CMK (cell line): Measurements from ENCODE around the gene SP5.
"Not testable (repeated sequence)": the region's sequence is repeated elsewhere in the genome, so short reads cannot be mapped to it uniquely, and the experiment has no call there.

Experiments used
- DNase-seq: peaks from one replicate; pipeline ENCODE4 v3.0.0-alpha.2; 2010; ENCODE audit warnings: low read depth

Gene SP5

DNA sequence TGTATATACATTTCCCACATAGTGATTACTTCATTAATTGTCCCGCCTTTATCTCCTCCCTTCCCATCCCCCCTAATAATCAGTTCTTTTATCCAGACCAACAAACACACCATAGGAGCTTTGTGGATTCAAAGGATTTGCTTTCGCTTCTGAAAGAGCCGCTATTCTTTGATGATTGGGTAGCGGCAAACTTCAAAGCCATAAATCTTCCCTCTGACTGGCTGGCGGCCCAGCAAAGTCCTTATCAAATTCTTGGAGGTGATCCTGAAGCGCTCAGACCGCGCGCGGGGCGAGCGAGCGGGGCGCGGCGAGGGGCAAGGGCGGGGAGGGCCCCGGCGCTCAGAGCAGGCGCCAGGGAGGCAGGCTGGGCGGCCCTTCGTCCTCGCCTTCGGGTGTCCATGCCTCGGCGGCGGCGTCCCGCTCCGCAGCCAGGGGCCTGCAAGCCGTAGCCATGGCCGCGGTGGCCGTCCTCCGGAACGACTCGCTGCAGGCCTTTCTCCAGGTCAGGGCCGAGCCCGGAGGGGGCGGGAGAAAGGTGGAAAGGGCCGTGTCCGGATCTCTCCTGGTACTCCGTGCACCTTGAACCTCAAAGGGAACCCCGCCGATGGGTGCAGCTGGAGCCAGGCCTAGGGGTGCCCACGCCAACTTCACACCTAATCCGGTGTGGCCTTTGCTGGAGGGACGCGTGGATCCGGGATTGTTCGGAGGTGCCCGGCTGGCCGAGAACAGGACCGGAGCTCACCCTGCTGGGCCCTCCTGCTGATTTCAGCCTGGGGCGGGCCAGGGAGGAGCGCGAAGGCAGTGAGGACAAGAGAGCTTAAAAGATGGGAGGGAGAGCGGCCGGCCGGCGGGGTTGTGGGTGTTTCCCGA, at the start of gene SP5:
Gene SP5 (plus strand): TSS at position 276 of the 870 bp plus-strand sequence. CDS start 176 bp downstream, at position 452.
- no peak for DNase-seq

DNA sequence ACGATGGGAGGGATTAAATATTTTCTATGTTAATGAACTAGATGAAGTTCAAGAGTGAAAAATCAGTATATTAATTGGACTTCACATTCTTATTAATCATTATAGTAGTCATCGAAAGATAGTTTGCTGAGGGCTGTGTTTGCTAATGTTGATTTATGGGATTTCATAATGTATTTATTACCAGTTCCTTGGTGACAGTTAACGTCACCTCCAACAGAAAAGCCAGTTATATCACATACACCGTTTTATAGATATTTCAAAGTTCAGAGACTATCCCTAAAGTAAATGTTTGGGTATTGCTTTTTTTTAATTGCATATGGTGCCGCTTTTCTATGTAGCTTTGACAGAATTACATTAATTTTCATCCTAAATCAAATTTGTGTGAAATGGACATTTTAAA, 49.4 kb upstream of the SP5 start:
- DNase-seq: no peak

DNA sequence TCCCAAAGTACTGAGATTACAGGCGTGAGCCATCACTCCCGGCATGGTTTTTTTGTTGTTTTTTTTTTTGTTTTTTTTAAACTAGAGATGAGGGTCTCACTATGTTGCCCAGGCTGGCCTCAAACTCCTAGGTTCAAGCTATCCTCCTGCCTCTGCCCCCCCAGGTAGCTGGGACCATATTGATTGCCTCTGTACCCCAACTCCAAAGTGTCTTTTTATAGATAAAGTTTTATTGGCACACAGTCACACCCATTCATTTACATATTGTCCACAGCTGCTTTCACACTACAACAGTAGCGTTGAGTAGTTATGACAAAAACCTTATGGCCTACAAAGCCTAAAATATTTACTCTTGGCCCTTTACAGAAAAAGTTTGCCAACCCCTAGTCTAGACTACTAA, 45.2 kb upstream of the SP5 start:
- no peak for DNase-seq

DNA sequence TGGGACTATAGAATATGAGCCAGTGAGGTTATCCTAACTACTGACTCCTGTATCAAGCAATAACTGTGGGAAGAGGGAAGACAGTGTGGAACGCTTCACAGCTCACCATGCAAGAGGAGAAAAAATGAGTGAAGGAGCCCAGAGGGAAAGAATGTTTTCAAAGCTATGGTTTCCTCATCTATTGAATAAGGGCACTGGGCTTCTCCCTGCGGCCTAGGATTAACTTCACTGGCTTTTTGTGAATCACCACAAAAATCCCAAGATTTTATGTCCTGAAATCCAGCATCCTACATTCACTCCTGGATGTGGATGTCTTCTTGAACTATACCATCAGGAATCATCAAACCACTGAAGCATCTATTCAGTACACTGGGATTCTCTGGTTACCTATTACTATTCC, 44.5 kb upstream of the SP5 start:
- DNase-seq: no peak

DNA sequence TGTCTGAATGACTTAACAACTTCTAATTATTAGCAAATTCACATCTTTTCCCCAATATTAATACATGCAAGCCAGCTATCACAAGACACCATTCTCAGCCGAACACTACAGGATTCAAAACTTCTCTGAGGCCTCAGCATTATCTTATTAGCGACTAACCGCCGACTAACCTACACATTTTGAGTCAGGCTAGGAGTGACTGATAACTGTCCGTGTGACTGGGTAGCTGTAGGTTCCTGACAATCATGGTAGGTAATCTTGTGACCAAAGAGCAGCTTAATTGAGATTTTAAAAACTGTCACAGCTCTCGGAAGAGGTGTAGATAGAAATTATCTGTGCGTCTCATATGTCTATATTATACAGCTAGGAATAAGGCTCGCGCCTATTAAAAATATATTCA, 44.1 kb upstream of the SP5 start:
- no peak for DNase-seq

DNA sequence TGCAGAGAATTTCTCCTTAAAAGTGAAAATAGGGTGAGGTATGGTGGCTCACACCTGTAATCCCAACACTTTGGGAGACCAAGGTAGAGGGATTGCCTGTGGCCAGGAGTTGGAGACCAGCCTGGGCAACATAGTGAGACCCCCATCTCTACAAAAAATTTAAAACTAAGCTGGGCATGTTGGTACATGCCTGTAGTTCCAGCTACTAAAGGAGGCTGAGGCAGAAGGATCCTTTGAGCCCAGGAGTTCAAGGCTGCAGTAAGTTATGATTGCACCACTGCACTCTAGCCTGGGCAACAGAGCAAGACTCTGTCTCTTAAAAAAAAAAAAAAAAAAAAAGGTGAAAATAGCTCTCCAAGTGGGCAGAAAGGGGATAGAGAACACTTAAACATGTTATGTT, 40.9 kb upstream of the SP5 start:
- not testable (repeated sequence) for DNase-seq

DNA sequence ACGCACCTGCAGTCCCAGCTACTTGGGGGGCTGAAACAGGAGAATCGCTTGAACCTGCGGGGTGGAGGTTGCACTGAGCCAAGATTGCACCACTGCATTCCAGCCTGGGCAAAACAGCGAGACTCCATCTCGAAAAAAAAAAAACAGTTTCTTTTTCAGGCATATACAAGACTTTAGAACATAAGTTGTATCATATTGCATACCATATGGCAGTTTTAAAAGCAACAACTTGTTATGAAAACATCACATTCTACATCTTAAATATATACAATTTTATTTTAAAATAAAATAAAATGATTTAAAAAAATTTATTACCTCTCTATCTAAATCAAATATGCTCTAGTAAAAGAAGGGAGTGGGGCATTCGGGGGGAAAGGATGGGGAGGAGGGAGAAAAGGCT, 39.4 kb upstream of the SP5 start:
- no peak for DNase-seq

DNA sequence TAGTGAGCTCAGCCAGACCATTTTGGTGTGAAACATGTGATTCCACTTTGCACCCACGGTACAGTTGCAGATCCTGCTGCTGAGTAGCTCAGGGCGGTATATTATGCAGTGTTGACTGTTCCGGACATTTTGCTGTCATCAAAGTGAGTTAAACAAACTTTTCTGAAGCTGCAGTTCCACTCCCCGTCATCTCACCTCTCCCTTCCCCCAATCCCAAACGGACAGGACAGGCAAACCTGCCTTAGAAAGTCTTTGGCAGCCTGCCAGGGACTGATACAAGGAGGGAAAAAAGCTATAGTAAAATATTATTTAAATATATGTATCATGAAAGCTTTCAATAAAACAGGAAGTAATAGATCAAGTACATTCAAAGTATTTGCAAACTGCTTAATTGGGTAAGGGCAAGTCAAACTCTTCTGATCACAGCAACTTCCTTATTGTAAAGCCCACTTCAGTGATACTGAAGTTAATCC, 35.5 kb upstream of the SP5 start:
- no peak for DNase-seq

DNA sequence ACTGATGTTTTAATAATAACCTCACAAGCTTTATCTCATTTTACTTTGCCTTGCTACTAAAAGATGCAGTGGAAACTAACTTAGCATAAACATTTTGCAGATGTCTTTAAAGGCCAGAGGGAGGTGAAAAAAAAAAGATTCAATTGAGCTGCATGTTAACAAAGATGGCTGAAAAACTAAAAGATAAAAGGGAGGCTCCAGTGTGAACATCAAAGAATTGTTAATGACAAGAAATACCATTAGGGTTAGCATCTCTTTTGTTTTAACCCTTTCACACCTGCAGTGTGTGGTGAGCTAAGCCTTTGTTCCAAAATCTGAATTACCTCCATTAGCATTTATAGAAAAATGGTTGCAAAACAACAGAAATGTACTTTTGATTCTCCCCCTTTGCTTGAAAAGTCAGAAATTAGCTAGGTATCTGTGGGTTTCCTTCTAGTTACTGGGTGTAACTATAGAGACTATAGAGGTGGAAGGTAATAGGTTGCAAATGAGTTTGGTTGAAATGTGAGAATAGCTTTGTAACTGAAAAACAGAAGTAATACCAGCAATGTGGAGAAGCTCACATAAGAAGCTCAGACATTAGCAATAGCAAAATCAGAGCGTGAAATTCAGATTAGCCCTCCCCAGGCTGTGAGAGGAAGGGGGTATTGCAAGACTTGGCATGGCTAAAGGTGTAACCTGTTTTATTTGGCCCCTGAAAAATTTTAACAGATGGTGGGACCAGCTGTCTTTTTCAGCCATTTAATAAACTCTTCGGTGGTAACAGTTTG, 34.8 kb upstream of the SP5 start:
- DNase-seq: no peak

DNA sequence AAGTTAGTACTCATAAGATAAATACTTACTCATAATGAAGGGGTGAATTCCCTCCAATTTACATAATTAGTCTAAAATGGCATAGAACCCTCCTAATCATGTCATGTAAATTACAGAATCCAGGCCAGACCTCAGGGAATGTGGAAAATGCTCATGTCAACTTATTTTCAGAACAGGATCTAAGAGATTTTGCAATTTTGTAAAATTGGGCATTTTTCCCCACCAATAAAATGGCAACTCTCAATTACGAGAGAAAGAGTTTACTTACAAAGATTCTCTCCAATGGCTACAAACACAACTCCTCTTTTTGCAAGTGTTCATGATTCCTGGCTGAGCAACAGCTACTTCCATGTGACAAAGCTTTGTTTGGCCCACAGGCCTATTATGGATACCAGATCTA, 33.8 kb upstream of the SP5 start:
- no peak for DNase-seq

DNA sequence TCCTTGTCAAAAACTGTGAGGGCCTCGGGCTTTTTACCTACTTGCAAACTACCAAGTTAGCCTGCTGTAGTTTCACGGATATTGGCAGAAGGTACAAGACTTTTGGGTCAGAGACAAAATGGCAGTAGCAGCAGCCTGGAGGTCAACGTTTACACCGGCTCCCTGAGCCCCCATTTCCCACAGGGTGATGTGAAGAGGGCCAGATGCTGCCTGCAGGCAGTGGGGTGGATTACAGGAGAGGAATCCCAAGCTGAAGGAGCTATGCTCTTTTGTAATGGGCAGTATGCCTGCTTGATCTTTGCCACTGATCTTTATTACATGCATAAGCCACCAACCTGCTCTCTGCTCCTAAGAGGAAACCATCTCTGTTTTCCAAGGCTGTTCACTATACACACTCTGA, 29.5 kb upstream of the SP5 start:
- no peak for DNase-seq

DNA sequence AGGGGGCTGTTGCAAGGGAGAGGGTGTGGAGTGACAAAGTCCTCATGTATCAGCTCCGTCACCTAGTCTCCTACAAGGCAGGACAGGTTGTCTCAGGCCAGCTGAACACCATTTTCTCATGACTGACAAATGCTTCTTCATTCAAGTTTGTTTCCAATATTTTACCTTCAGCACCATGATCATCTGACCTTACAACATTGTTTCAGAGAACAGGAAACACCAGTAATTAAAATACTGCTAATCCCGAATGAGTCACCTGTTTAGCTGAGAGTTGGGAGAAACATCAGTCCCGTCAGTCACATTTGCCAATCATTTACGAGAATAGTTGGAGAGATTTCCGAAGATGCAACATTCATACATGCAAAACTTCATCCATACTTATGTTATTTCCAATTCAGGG, 25.7 kb upstream of the SP5 start:
- no peak for DNase-seq

DNA sequence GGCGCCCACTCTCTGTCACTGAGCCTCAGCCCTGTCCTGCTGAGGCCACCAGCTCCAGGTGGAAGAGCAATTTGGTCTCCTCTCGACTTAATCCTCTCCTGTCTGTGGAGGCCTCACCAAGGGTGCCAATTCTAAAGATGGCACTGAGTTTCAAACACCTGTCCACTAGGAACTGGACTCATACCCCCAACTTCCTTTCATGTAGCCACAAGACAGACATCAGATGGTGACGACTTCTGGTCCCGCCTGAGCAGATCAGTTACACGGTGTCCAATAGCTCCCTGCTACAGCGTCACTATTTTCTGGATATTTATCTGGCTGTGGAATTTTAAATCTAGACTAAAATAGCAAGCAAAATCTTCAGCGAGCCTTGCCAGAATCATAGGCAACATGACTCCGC, 24.5 kb upstream of the SP5 start:
- no peak for DNase-seq

DNA sequence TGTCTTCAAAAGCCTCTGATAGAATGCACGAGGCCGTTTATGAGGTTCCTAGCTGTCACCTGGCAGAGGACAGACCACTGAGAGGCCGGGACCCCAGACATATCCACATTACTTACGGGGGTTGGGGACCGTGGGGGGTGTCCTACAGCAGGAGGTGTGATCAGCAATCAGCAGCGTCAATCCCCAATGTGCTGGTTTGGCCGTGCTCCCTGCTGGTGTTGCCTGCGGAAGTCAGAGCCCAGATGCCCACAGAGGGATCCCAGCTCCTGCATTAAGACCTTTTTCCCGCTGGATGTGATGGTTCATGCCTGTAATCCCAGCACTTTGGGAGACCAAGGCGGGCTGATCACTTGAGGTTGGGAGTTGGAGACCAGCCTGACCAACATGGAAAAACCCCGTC, 20.8 kb upstream of the SP5 start:
- no peak for DNase-seq

DNA sequence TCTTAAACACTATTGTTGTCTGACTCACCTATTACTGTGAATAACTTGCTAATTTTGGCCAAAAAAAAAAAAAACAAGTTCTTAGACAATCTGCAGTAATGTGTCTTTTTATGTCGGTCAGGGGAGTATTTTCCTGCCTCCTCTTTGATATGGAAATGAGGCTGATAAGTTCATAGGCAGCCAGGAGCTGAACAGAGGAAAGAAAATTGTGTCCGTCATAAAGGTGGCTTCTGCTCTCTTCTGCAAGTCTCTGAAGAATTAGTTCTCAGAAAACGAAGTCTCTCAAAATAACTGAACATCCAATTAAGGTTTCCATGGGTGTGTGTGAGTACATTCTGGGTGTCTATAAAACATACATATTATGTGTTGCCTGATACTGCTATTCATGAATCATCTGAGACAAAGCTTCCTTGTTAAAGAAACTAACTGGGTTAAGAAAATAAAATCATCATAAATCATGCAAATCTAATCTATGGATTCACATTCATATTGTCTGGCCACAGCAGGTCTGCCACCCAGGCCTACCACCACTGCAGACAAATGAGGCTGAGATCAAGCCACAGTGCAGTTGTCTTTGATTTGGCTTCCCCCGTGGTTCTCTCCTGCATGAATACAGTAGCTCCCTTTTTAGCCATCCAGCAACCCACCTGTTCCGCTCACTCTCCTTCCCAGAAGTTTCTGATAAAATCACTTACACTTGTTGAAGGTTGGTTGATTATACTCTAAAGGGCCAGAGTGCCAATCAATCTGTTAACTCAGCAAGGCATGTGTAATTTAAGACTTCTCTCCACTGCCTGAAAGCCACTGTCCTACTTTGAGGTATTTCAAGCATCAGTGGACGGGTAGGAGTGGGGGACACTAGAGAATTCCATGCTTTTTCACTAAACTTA, 19.4 kb upstream of the SP5 start:
- DNase-seq: no peak

DNA sequence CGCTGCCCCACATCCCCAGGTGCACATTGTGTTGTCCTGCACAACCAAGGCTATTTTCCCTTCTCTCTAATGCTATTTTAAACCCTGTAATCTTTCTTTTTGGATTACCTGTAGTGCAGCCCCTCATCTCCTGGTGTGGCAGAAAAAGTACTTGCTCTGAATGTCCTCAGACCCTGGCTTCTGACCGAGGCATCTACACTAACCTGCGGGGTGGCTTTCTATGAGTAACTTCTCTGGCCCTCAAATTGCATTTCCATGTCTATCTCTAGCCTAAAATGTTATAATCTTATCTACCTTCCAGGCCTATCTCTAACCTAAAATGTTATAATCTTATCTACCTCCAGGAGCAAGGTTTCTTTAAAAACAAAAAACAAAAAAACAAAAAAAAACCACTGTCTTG, 18.2 kb upstream of the SP5 start:
- no peak for DNase-seq

DNA sequence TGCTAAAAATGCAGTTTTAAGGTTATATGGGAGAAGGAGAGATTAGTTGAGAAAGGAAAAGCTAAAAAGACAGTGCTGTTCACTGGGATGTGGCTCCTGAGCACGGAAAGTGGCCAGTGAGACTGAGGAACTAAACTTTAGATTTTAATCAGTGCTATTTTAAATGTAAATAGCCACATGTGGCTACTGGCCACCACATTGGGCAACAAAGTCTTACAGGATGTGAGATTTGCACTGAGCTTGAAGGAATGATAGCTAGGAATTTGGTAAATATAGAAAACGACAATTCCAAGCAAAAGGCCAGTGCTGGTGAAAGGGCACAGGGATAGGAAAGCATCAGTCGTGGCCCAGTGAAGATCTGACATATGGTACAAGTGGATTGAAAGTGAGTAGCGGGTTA, 14.1 kb upstream of the SP5 start:
- no peak for DNase-seq

DNA sequence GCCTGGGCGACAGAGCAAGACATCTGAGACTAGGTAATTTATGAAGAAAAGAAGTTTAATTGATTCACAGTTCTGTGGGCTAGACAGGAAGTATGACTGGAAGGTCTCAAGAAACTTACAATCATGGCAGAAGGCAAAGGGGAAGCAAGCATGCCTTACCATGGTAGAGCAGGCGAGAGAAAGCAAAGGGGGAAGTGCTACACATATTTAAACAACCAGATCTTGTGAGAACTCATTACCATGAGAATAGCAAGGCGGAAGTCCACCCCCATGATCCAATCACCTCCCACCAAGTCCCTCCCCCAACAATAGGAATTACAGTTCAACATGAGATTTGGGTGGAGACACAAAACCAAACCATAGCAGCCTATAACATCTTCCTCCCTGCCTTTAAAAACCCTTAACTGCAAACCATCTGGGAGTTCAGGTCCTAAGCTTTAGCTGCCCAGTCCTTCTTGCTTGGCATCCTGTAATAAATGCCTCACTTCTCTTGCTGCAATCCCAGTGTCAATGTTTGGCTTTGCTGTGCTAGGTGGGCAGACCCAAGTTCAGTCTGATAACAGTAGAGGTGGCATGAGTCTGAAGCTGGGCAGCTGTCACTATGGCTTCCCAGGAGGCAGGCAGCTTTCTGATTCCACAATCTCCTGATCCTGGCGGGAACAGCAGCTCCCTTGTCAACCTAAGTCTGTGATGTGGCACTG, 11.2 kb upstream of the SP5 start:
- DNase-seq: no peak

DNA sequence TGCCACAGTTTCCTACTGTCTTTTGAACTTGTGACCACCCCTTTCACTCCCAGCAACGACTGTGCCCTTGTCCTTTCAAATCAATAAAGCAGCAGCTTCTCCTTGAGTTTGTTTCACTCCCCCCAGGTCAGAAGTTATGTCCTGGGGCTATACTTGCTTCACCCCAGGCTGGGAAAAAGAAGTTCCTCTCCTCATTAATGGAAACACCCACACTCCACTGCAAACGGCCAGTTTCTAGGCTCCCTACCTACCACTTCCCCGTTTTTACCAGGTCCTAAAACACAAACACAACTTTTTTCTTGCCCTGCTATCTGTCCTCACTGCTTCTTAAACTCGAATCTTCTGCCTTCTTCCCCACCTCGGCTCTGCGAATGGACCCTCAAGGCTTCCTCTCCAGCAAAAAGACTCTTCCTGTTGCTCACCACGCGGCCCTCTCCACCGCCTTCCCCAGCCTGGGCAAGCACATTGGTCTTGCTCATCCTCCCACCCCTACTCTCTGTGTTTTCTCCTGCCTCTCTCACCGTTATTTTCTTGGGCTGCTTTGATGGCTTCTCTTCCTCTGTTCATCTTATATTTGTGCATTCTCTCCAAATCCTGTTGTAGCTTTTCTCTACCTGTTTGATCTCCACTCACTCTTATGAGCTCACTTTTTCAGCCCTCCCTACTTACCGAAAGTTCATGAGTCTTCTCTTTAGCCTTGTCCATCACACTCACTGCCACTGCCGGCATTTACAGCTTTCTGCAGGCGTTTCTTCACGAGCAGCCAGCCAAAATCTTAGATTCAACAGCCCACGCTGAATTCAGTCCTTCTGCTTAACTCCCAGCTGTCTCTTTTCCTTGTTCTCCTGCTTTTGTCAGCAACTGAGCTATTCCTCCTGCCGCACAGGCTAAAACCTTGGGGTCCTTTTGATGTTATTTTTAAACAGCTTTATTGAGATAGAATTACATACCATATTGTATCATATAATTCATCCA, 7.0 kb upstream of the SP5 start:
- DNase-seq: no peak

DNA sequence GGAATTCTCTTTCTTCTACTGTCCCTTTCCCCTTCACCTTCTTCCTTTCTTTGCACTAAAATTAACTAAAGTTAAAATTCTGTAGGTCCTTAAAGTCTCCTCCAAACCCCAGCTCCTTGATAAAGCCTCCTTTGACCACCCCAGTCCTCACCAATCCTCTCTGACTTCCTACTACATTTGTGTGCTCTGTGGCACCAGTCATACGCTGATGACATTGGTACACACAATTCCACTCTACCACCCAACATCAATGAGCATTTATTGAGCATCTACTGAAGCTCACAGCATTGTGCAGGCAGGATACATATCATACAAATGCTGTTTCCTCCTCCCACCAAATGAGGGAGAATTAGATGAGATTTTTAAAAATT, 4.5 kb upstream of the SP5 start:
- DNase-seq: no peak
